HEK293 (cell line): ENCODE measurements around the gene DOCK9.

Experiments
- CTCF ChIA-PET: fragments of 350-600 bp; formaldehyde crosslinking; extraction: SDS; loops from one replicate; lab custom pipeline; 2021; ENCODE audit warnings: antibody characterized with exemption; lab: Yijun Ruan, JAX
- POLR2A ChIA-PET: fragments of 300-600 bp; formaldehyde crosslinking; extraction: SDS; loops from one replicate; lab custom pipeline; 2020; ENCODE audit warnings: antibody characterized with exemption, inconsistent platforms; lab: Yijun Ruan, JAX
- H3K27ac ChIP-seq: fragments of 200-500 bp; sonication (Bioruptor generic); 2 replicates; pipeline ENCODE4 v1.5.1; 2014; ENCODE audit warnings: low read depth, low read length, control low read depth, inconsistent platforms; ENCODE audit errors: extremely low read depth
- H3K36me3 ChIP-seq, 2 experiments: fragments of 200-500 bp in 1 of 2; sonication (Bioruptor generic) in 1 of 2; 1 replicate in 1 of 2; 2 replicates in 1 of 2; pipeline ENCODE4 v1.5.1; 2014 to 2017; ENCODE audit warnings: inconsistent platforms in 2 of 2, low read length in 2 of 2; ENCODE audit not compliant: control insufficient read depth in 2 of 2, insufficient read depth in 1 of 2
- H3K4me1 ChIP-seq: fragments of 200-500 bp; sonication (Bioruptor generic); 2 replicates; pipeline ENCODE4 v1.5.1; 2014; ENCODE audit warnings: mild to moderate bottlenecking, low read length, inconsistent platforms; ENCODE audit not compliant: control insufficient read depth, insufficient read depth
- H3K4me3 ChIP-seq: 2 replicates; pipeline ENCODE4 v1.5.1; 2011; ENCODE audit warnings: low read depth, mild to moderate bottlenecking, control low read depth, low read length, moderate library complexity
- H3K9me3 ChIP-seq: fragments of 200-500 bp; sonication (Bioruptor generic); 2 replicates; pipeline ENCODE4 v1.5.1; 2014; ENCODE audit warnings: low read depth, low read length, inconsistent platforms; ENCODE audit not compliant: control insufficient read depth, insufficient read depth
- GLI4 ChIP-seq: fragments of 450-650 bp; formaldehyde crosslinking; IDR thresholded peaks from 2 replicates; pipeline ENCODE4 v1.5.1; 2016; ENCODE audit warnings: missing biosample characterization, missing genetic modification characterization
- IKZF3 ChIP-seq: fragments of 450-650 bp; IDR thresholded peaks from 2 replicates; pipeline ENCODE4 v1.5.0; 2018; ENCODE audit warnings: missing biosample characterization, mild to moderate bottlenecking, missing genetic modification characterization, moderate library complexity
- KLF10 ChIP-seq: fragments of 450-650 bp; IDR thresholded peaks from 2 replicates; pipeline ENCODE4 v1.5.1; 2018; ENCODE audit warnings: missing biosample characterization, mild to moderate bottlenecking, missing genetic modification characterization
- RBAK ChIP-seq: fragments of 450-650 bp; formaldehyde crosslinking; IDR thresholded peaks from 2 replicates; pipeline ENCODE4 v1.5.1; 2016; ENCODE audit warnings: missing biosample characterization, missing genetic modification characterization
- ZIC2 ChIP-seq: fragments of 450-650 bp; formaldehyde crosslinking; IDR thresholded peaks from 2 replicates; pipeline ENCODE4 v1.5.1; 2016; ENCODE audit warnings: missing biosample characterization, missing genetic modification characterization
- ZNF214 ChIP-seq: fragments of 450-650 bp; formaldehyde crosslinking; IDR thresholded peaks from 2 replicates; pipeline ENCODE4 v1.5.1; 2017; ENCODE audit warnings: missing biosample characterization, mild to moderate bottlenecking, missing genetic modification characterization, borderline replicate concordance
- ZNF292 ChIP-seq: fragments of 450-650 bp; formaldehyde crosslinking; IDR thresholded peaks from 2 replicates; pipeline ENCODE4 v1.5.1; 2016; ENCODE audit warnings: low read depth, missing biosample characterization, missing genetic modification characterization, borderline replicate concordance
- ZNF335 ChIP-seq: fragments of 450-650 bp; formaldehyde crosslinking; conservative IDR thresholded peaks from 2 replicates; pipeline ENCODE4 v1.5.1; 2016; ENCODE audit warnings: missing biosample characterization, missing genetic modification characterization
- ZNF37A ChIP-seq: fragments of 450-650 bp; IDR thresholded peaks from 2 replicates; pipeline ENCODE4 v1.5.1; 2018; ENCODE audit warnings: missing biosample characterization, missing genetic modification characterization
- ZNF571 ChIP-seq: fragments of 450-650 bp; formaldehyde crosslinking; IDR thresholded peaks from 2 replicates; pipeline ENCODE4 v1.5.0; 2017; ENCODE audit warnings: missing biosample characterization, missing genetic modification characterization
- ZNF701 ChIP-seq: fragments of 450-650 bp; formaldehyde crosslinking; IDR thresholded peaks from 2 replicates; pipeline ENCODE4 v1.5.1; 2016; ENCODE audit warnings: missing biosample characterization, missing genetic modification characterization
- ZNF707 ChIP-seq: fragments of 450-650 bp; formaldehyde crosslinking; IDR thresholded peaks from 2 replicates; pipeline ENCODE4 v1.5.1; 2016; ENCODE audit warnings: missing biosample characterization, missing genetic modification characterization
- ZNF843 ChIP-seq: fragments of 450-650 bp; formaldehyde crosslinking; IDR thresholded peaks from 2 replicates; pipeline ENCODE4 v1.5.1; 2016; ENCODE audit warnings: missing biosample characterization, missing genetic modification characterization
- TF ChIP-seq, protein P1 (sequence below): fragments of 450-650 bp; formaldehyde crosslinking; IDR thresholded peaks from 2 replicates; pipeline ENCODE4 v1.5.1; 2016; ENCODE audit warnings: missing biosample characterization, missing genetic modification characterization
- TF ChIP-seq, protein P2 (sequence below): fragments of 450-650 bp; formaldehyde crosslinking; IDR thresholded peaks from 2 replicates; pipeline ENCODE4 v1.5.1; 2017; ENCODE audit warnings: missing biosample characterization, missing genetic modification characterization

The DOCK9 gene

DNA sequence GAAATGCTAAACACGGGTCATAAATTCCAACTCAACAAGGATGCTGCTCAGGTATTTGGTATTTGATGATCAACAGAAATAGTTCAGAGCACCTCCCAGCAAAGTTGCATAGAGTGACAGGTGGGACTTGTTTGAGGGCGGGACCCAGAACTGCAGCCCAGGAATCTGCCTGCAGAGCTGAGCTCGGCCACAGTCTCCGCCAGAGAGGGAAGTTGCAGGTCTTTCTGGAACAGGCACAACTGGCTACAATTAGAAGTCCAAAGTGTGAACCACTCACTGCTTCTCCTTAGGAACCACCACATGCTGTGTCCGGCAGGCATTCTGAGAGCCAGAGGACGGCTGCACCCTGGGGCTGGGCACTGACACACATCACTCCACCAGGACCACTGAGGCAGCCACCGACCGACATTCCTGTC is 226.5 kb downstream of the DOCK9 start:
- CTCF ChIA-PET = interaction anchor here (0.6 kb wide), 1 partner anchor 62 kb away, joined by 3 read pairs; no protein-coding TSS in a partner anchor
- TF ChIP-seq KLF10 (tag by site-specific recombination) = no peak
- TF ChIP-seq ZNF701 (tag by site-specific recombination) = no peak
- peak; percentile 46 for TF ChIP-seq ZIC2 (tag by site-specific recombination)
- no peak for TF ChIP-seq ZNF37A
- no peak for TF ChIP-seq IKZF3 (tag by site-specific recombination)
- TF ChIP-seq ZNF214 (tag by site-specific recombination) = no peak
- TF ChIP-seq, protein P1, sequence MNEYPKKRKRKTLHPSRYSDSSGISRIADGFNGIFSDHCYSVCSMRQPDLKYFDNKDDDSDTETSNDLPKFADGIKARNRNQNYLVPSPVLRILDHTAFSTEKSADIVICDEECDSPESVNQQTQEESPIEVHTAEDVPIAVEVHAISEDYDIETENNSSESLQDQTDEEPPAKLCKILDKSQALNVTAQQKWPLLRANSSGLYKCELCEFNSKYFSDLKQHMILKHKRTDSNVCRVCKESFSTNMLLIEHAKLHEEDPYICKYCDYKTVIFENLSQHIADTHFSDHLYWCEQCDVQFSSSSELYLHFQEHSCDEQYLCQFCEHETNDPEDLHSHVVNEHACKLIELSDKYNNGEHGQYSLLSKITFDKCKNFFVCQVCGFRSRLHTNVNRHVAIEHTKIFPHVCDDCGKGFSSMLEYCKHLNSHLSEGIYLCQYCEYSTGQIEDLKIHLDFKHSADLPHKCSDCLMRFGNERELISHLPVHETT (tag by site-specific recombination) = no peak
- TF ChIP-seq ZNF335 = peak; percentile 70; the same call in 1 of the 2 replicates
- TF ChIP-seq, all 188 proteins: peak for 2
- POLR2A ChIA-PET = no interaction called here

DNA sequence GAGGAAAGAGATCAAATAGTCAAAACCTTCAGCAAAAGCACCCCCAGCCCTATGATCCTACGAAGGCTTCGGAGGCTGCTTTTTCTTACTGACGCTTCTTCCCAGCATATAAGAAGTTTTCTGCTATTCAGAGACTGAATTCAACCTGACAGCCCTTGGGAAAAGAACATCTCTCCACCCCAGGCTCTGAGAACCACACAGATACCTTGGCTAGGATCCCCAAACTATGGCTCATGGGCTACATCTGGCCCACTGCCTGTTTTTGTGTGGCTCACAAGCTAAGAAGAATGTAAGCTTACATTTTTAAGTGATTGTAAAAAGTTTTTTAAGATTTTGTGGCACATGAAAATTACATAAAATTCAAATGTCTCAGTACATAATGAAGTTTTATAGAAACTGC is 228.4 kb downstream of the DOCK9 start:
- no peaks in the 10 kb centered on the region for H3K36me3 ChIP-seq
- ChIA-PET CTCF (no interaction called here), POLR2A (no interaction called here)
- no peak overlapping the region for H3K27ac ChIP-seq
- H3K4me1 ChIP-seq = no peaks in the 10 kb centered on the region
- no peak overlapping the region for H3K4me3 ChIP-seq
- TF ChIP-seq ZNF707 (tag by site-specific recombination) = no peak
- no peak for TF ChIP-seq ZNF292 (tag by site-specific recombination)
- TF ChIP-seq, all 188 proteins: peak for 0
- no peaks in the 10 kb centered on the region for H3K9me3 ChIP-seq

More for the DNA sequence above, 226.5 kb downstream of the DOCK9 start:
- Histone ChIP-seq H3K36me3 (no peaks in the 10 kb centered on the region), H3K4me3 (no peak overlapping the region), H3K27ac (no peak overlapping the region), H3K9me3 (no peaks in the 10 kb centered on the region), H3K4me1 (no peaks in the 10 kb centered on the region)

DNA sequence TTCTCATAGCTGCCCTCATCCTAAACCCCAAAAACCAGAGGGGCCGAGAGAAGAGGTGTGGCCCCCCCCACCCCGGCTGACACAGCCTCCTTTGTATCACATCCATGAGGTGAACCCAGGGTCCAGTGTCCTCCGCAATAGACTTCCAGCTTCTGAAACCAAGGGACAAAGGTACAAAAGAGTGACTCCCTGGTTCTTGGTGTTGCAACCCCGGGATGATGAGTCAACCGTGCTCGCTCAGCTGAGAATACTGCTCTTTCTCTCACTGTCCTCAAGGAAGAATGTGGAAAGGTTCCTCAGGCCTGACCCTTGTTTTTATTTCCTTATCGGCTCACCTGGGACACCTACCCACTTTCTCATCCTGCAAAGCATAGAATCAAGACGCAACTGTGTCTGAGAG is 230.9 kb downstream of the DOCK9 start:
- CTCF ChIA-PET = no interaction called here
- H3K36me3 ChIP-seq = no peaks in the 10 kb centered on the region
- H3K4me3 ChIP-seq = no peak overlapping the region
- TF ChIP-seq GLI4 (tag by site-specific recombination) (no peak), ZNF843 (no peak), RBAK (no peak), ZNF571 (tag by site-specific recombination) (no peak)
- TF ChIP-seq, protein P2, sequence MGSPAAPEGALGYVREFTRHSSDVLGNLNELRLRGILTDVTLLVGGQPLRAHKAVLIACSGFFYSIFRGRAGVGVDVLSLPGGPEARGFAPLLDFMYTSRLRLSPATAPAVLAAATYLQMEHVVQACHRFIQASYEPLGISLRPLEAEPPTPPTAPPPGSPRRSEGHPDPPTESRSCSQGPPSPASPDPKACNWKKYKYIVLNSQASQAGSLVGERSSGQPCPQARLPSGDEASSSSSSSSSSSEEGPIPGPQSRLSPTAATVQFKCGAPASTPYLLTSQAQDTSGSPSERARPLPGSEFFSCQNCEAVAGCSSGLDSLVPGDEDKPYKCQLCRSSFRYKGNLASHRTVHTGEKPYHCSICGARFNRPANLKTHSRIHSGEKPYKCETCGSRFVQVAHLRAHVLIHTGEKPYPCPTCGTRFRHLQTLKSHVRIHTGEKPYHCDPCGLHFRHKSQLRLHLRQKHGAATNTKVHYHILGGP (tag by site-specific recombination) = no peak
- TF ChIP-seq, all 188 proteins: peak for 0
- POLR2A ChIA-PET = no interaction called here
- Histone ChIP-seq H3K27ac (no peak overlapping the region), H3K4me1 (no peaks in the 10 kb centered on the region), H3K9me3 (no peaks in the 10 kb centered on the region)
